Measurements from ENCODE around the gene P3H3.

DNA sequence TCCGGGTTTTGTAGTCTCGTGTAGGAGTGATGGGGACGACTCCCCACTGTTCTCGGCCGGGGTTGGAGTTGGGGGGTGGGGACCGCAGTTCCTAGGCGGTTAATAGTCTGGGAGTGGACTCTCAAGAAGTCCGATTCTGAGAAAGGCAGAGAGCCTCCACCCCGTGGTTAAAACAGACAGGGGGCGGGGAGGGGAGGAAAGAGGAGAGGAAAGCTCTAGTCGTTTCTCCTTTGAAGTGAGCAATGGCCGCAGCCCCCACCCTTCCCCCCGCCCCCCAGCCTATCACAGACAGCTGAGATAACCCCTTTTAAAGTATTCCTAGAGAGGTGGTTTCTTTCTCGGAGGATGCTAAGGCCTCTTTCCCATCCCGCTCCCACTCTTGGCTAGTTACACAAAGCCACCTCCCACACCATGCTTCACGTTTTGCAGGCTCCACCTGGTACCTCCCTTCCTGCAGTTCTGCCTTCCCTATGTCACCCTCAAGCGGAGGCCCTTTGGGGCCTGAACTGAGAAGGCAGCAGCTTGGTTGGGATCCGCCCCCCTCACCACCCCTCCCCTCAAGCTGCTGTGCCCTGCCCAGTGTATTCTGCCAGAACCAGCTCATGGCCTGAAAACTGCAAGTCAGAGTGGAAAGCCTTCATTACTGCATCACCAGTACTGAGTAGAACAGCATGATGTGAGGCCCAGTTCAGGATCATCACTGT lies 24.6 kb downstream of the P3H3 start:
- TF ChIP-seq, protein P1, sequence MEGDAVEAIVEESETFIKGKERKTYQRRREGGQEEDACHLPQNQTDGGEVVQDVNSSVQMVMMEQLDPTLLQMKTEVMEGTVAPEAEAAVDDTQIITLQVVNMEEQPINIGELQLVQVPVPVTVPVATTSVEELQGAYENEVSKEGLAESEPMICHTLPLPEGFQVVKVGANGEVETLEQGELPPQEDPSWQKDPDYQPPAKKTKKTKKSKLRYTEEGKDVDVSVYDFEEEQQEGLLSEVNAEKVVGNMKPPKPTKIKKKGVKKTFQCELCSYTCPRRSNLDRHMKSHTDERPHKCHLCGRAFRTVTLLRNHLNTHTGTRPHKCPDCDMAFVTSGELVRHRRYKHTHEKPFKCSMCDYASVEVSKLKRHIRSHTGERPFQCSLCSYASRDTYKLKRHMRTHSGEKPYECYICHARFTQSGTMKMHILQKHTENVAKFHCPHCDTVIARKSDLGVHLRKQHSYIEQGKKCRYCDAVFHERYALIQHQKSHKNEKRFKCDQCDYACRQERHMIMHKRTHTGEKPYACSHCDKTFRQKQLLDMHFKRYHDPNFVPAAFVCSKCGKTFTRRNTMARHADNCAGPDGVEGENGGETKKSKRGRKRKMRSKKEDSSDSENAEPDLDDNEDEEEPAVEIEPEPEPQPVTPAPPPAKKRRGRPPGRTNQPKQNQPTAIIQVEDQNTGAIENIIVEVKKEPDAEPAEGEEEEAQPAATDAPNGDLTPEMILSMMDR (IDR thresholded peaks at IDR 0.05; ENCODE audit: low read depth, low read length, missing input control): no peak
- TF ChIP-seq, protein P2, sequence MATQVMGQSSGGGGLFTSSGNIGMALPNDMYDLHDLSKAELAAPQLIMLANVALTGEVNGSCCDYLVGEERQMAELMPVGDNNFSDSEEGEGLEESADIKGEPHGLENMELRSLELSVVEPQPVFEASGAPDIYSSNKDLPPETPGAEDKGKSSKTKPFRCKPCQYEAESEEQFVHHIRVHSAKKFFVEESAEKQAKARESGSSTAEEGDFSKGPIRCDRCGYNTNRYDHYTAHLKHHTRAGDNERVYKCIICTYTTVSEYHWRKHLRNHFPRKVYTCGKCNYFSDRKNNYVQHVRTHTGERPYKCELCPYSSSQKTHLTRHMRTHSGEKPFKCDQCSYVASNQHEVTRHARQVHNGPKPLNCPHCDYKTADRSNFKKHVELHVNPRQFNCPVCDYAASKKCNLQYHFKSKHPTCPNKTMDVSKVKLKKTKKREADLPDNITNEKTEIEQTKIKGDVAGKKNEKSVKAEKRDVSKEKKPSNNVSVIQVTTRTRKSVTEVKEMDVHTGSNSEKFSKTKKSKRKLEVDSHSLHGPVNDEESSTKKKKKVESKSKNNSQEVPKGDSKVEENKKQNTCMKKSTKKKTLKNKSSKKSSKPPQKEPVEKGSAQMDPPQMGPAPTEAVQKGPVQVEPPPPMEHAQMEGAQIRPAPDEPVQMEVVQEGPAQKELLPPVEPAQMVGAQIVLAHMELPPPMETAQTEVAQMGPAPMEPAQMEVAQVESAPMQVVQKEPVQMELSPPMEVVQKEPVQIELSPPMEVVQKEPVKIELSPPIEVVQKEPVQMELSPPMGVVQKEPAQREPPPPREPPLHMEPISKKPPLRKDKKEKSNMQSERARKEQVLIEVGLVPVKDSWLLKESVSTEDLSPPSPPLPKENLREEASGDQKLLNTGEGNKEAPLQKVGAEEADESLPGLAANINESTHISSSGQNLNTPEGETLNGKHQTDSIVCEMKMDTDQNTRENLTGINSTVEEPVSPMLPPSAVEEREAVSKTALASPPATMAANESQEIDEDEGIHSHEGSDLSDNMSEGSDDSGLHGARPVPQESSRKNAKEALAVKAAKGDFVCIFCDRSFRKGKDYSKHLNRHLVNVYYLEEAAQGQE (IDR thresholded peaks at IDR 0.05): no peak
- TF ChIP-seq RXRA (IDR thresholded peaks at IDR 0.05) (no peak), RAD21 (IDR thresholded peaks at IDR 0.05) (no peak)

Measured in liver (tissue), 3 donors.